Measurements from ENCODE around the gene TJP3.

The TJP3 gene

DNA sequence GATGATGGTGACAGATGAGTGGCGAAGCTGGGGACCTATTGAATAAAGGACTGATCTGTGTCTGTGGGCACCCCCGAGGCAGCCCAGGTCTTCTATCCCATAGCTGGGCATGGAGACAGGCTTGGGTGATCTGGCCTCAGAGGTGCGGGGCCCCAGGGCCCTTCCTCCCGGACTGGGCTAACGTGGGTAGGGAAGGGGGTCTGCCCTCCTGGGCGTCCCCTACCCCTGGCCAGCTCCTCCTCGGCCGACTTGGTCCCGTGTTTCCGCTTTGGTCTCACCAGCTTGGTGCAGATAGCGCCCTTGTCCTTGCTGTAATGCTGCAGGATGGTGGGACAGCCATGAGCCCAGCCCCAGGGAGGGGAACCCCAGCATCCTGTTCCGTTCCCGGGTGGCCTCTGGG is 74.7 kb downstream of the TJP3 start:
- DNase-seq (ENCODE audit: low read depth in 2 of 2): no peak

DNA sequence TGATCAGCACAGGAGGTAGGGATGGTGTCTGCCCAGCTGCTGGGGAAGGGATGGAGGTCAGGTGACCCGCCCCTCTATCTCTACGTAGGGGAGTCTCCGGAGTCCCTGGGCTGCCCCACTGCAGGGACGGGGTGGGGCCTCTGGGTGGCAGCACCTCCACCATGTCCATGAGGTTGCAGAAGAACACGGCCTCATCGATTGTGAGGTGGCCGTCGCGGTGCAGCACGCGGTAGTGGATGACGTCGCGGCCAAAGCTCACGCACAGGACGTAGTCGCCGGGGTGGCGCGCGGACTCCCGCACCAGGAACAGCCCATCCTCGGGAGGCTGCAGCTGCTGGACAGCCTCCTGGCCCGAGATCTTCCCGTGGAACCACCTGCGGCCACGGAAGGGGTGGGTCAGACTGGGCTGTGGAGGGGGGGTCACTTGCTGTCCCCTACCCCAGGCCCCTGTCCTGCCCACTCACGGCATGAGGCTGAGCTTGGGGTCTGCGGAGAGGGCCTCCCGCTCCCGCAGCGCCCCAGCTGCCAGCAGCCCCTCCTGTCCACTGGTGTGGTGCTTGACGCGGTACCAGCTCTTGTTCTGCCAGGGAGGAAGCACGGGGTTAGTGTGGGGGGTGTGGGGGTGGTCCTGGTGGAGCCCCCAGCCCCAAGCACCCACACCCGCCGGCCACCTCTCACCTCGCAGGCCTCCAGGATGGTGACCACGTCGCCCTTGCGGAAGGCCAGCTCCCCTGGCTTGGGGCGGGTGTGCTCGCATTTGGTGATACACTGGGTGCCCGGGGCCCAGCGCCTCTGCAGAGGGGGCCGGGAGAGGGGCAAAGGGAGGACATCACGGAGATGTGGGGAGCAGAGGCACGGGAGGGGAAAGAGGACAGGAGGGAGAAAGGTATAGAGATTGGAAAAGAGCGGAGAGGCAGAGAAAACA is 75.7 kb downstream of the TJP3 start:
- DNase-seq (ENCODE audit: low read depth in 2 of 2): peak in 1 of 2 donors; percentile 39

DNA sequence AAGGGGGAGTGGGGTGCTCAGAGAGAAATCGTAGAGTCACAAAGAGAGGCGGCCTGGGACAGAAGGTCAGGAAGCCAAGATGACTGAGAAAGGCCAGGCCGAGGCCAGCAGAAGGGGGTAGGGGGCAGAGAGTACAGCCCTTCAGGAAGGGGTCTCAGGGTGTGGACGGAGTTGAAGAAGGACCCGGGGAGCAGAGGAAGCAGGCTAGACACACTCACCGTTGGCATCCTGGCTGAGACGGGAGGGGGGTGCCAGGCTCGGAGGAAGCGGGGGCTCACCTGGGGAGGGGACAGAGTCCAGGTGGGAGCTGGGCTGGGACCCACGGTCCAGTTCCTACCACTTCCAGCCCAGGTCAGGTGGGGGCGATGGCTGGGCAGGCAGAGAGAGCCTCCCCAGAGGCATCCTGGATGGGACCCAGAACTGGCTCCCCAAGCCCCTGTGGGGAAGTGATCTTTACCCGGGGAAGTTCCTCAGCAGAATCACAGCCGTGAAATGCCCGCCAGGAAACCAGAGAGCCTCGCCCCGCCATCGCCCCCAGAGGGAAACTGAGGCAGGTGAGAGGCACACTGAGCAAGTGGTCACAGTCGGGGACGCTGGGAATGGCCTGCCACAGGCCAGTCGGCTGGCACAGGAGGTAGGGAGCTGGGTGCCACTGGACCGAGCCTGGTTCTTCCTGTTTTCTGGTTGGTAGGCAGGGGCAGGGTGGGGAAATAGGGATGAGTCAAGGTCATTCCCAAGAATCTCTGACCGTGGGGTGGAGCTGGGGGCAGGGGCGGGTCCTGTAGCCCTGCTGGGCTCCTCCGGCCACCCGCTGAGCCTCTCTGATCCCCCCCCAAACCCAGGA is 76.6 kb downstream of the TJP3 start:
- no peak for DNase-seq (ENCODE audit: low read depth in 2 of 2)

DNA sequence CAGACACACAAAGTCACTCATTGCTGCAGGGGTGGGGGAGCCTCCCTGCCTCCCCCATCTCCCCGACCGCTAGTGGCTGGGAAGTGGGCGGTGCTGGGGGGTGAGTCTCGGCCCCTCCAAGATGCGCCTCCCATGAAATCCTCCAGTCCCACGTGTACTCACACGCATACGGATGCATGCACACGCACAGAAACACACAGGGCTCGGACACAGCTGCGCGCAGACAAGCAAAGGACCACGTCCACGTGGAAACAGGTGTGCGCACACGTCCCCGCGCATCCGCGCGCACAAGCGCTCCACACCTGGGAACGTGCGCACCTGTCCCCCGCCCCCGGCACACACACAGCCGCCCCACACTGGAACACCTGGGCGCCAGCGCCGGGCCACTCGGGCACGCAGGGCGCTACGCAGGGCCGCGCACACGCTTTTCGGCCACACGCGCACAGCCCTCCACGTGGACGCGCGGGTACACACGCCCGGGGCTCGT is 77.3 kb downstream of the TJP3 start:
- DNase-seq (ENCODE audit: low read depth in 2 of 2): peak; percentile 38 to 68

DNA sequence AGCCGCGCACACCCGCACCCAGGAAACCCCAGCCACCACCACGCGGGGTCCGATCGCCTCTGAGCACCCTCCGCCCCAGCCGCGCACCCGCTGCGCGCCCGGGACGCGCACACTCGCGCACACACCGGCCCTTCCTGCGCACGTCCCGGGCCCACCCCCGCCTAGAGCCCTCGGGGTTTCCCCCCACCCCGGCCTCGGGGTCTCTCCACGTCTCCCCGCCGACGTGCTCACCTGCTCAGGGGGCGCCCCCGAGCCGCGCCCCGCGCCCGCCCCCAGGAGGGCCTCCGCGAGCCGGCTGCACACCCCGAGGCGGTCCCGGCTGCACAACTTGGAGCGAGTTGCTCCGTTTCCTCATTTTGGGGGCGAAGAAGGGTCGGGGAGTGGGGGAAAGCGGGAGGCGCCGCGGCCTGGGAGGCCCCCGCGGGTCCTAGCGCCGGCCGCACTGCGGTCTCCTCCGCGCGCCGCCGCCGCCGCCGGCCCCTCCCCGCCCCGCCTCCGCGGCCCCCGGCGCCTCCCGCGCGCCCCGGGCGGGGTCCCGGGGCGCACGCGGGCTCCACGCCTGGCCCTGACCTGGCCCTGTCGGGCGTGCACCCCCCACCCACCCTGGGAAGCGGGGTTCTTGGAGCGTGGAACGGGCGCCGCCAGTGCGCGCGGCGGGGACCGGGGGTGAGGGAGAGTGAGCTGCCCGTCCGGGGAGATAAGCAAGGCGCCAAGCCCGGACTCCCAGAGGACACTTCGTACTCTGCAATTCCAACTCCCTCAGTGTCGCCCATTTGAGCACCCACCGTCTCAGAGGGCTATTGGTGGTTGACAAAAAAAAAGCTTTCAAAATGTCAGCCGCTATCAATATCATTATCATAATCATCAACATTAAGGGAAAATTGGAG is 78.0 kb downstream of the TJP3 start, which contains the start of gene MATK:
Gene MATK (minus strand): TSS at position 444 of the 887 bp plus-strand sequence. CDS start 1,246 bp downstream, outside the sequence.
- peak in 1 of 2 donors; percentile 59 for DNase-seq (ENCODE audit: low read depth in 2 of 2)

DNA sequence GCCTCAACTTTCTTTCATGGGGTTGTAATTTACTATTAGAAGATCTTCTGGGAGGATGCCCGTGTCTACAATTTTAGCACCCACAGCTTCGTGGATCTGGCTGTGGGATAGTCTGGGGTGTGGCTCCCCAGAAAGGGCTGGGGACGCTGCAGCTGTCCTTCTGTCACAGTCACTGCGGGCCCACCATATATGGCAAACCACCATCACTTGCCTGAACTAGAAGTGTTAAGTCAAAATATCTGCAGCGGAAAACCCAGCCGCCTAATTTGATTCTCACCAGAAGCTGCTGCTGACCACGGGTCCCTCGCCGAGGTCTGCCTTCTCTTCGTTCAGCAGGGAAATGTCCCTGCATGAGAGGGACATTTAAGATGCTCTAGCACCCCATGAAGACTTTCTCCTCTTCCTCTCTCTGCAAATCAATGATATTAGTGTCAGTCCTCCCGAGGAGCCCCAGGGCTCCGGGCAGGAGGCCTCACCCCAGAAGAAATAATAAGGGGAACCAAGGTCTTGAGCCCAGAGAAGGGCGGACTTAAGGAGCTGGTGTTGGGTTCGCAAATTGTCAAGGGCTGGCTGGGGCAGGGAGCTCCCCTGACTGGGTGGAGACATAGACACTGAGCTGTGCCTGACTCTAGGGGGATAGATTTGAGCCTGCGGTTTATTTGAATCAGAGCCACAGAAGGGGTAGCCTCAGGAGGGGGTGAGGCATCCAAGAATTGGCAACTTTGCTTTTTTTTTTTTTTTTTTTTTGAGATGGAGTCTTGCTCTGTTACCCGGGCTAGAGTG is 81.0 kb downstream of the TJP3 start:
- DNase-seq (ENCODE audit: low read depth in 2 of 2): peak; percentile 27 to 41

DNA sequence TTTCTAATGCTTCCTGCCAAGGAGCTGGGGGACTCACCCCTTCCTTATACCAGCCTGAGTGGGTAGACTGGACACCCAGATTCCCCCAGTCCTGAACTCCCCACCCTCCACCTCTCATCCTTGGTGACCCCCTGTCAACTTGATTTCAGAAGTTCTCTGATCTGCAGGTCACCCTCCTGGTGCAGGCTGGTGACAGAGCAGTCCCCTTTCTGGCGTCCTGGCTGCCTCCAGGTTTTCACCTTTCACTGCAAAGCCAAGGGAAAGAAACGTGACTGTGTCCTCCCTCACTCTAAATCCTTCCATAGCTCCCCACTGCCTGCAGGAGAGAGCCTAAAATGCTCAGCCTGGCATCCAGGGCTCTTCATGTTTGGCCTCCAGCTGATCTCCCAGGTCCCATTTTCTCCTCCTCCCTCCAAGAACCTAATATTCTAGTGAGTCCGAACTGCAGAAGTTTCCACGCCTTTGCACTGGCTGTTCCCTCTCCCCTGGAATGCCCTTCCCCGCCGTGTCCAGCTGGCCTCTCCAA is 82.1 kb downstream of the TJP3 start:
- DNase-seq (ENCODE audit: low read depth in 2 of 2): no peak

DNA sequence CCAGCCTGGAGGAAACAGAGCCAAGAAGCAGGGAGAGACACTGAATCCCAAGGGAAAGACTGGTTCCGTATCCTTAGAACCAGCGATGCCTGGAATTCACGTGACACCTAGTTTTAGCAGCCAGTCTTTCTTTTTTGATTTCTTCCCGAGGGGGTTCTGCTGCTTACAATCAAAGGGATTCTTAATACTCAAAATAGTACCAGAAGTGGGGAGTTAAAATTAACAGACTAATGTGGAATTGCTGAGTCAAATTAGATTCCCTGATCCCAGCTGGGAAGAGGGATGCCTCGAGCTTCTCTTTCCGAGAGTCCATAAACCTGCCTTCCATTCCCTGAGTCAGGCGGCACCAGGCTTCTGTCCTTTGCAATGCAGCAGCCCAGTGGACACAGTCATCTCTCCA is 82.8 kb downstream of the TJP3 start:
- DNase-seq (ENCODE audit: low read depth in 2 of 2): no peak

DNA sequence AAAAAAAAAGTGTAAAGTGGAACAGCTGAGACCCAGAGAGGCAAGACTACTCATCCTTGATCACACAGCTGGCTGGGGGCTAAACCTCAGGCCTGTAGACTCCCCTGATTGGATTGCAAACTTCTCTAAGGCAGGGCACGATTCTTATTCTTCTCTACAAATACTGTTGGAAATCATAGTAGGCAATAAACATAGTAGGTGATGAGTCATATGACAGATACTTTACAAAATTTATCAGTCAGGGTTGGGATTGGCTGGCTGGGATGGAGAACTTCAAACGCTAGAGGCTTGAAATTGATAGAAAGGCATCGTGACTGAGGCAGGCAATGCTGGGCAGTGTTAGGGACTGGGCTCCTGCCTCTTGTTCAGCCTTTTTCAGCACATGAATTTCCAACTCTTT is 83.9 kb downstream of the TJP3 start:
- DNase-seq (ENCODE audit: low read depth in 2 of 2): no peak

DNA sequence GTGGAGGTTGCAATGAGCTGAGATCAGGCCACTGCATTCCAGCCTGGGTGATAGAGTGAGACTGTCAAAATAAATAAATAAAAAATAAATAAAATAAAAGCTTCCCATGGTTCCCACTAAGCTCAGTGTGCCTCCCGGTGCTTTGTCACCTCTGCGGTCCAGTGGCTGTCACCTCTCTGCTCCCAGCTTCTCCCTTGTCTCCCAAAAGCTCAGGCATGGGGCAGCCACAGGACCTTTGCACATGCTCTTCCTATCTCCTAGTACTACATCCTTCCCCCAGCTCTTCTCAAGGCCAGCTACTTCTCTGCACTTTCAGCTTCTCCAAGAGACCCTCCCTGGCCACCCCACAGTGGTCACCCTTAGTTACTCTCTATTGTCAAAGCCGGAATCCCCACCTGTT is 85.6 kb downstream of the TJP3 start:
- no peak for DNase-seq (ENCODE audit: low read depth in 2 of 2)

DNA sequence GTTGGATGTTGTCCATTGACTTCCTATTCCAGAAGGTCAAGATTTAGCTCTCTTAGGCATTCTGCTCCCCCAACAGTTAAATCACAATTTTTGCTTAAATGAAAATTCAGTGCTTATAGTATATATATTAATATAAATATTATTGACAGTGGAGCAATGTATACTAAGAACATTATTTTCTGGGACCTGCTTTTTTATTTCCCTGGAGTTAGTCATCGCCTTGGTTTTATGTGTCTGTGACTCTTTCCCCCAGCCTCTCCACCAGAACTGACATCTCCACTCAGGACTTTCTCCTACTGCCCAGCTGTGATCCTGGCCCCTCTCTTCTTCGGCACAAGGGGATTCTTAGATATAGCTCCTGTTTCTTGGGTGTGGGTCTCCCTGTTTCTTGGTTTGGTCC is 88.2 kb downstream of the TJP3 start:
- DNase-seq (ENCODE audit: low read depth in 2 of 2): no peak

DNA sequence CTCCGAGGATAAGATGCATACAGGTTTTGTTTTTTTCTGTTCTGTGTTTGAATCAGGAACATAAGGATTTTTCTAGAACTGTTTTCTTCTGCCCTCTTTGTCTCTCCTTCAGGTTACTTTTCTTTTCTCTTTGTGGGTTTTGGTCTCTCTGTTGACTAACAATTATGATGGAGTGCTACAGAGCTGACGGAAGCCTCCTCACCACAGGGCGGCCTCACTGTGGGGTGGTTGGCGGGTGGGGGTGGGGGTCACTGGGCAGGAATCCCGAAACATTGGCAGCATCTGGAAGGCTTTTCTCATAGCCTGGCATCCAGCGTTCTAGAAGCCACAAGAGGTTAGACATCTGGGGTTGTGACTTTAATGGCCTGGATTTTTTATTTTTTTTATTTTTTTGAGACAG is 90.0 kb downstream of the TJP3 start:
- no peak for DNase-seq (ENCODE audit: low read depth in 2 of 2)
